Inferior parietal cortex (tissue), 1 donor: ENCODE measurements around the gene D2HGDH.
A peak's percentile ranks its signal among the peaks of the same experiment; 100 is the strongest.

ENCODE experiments used
- DNase-seq: peaks from one replicate; pipeline ENCODE4 v3.0.0-alpha.2; 2016; ENCODE audit errors: extremely low spot score

The D2HGDH gene

GRCh38 chr2:241734467-241735208 lies at the start of gene D2HGDH:
D2HGDH (plus strand) TSS chr2:241734630; CDS start chr2:241735225, 595 bp downstream.
- DNase-seq: peak; percentile 79

GRCh38 chr2:241686324-241686649 lies 48.1 kb upstream of the D2HGDH start:
- DNase-seq: no peak

- DNase-seq: peak; percentile 96
These were observed 47.6 kb upstream of the D2HGDH start, which contains the start of gene DTYMK for GRCh38 chr2:241686650-241687425. DTYMK (minus strand) TSS chr2:241686815; CDS start chr2:241686783, 32 bp downstream.

GRCh38 chr2:241689306-241689705 lies 45.1 kb upstream of the D2HGDH start:
- no peak for DNase-seq

GRCh38 chr2:241690202-241690717 lies 44.2 kb upstream of the D2HGDH start:
- DNase-seq: no peak

GRCh38 chr2:241692448-241692847 lies 42.0 kb upstream of the D2HGDH start:
- DNase-seq: no peak

GRCh38 chr2:241695651-241696050 lies 38.8 kb upstream of the D2HGDH start:
- DNase-seq: no peak

- DNase-seq: no peak
These were observed 33.4 kb upstream of the D2HGDH start for GRCh38 chr2:241701149-241701398.

GRCh38 chr2:241701399-241702154 lies 32.9 kb upstream of the D2HGDH start, which contains the start of gene ING5:
ING5 (plus strand) TSS chr2:241702039; CDS start chr2:241702066, 27 bp downstream.
- DNase-seq: peak; percentile 84

GRCh38 chr2:241702155-241703031 lies 32.0 kb upstream of the D2HGDH start:
- peak; percentile 50 for DNase-seq

GRCh38 chr2:241703032-241703604 lies 31.3 kb upstream of the D2HGDH start:
- DNase-seq: no peak

GRCh38 chr2:241706537-241706936 lies 27.9 kb upstream of the D2HGDH start:
- DNase-seq: no peak

GRCh38 chr2:241708879-241709278 lies 25.6 kb upstream of the D2HGDH start:
- DNase-seq: no peak

- DNase-seq: no peak
These were observed 15.3 kb upstream of the D2HGDH start for GRCh38 chr2:241719093-241719492.

- no peak for DNase-seq
These were observed 14.3 kb upstream of the D2HGDH start for GRCh38 chr2:241720099-241720498.

- no peak for DNase-seq
These were observed 13.9 kb upstream of the D2HGDH start for GRCh38 chr2:241720560-241720959.

GRCh38 chr2:241721852-241722251 lies 12.6 kb upstream of the D2HGDH start:
- DNase-seq: no peak

- no peak for DNase-seq
These were observed 11.5 kb upstream of the D2HGDH start for GRCh38 chr2:241722896-241723454.

- DNase-seq: no peak
These were observed 10.0 kb upstream of the D2HGDH start for GRCh38 chr2:241724259-241724974.
